GM10266 (cell line): Measurements from ENCODE around the gene DEXI.

Experiments used
- DNase-seq: peaks from one replicate; pipeline ENCODE4 v3.0.0; 2012; ENCODE audit errors: extremely low spot score
- CTCF ChIP-seq: IDR thresholded peaks from 2 replicates; pipeline ENCODE4 v1.5.1; 2012; ENCODE audit warnings: mild to moderate bottlenecking, low read depth; ENCODE audit not compliant: control insufficient read depth, insufficient read depth; ENCODE audit errors: missing control alignments

The DEXI gene

GRCh38 chr16:10984509-10984908 lies 42.2 kb upstream of the DEXI start:
- DNase-seq = no peak
- TF ChIP-seq CTCF = no peak

- no peak for DNase-seq
- TF ChIP-seq CTCF = peak; percentile 40
Measured at GRCh38 chr16:10983159-10983558, 40.9 kb upstream of the DEXI start.

- DNase-seq = no peak
- TF ChIP-seq CTCF = no peak
Measured at GRCh38 chr16:10982465-10983150, 40.3 kb upstream of the DEXI start.

- DNase-seq = peak; percentile 61
- TF ChIP-seq CTCF = peak; percentile 68
Measured at GRCh38 chr16:10981697-10982216, 39.5 kb upstream of the DEXI start.

GRCh38 chr16:10980813-10981212 lies 38.5 kb upstream of the DEXI start:
- TF ChIP-seq CTCF = no peak

GRCh38 chr16:10979717-10980601 lies 37.7 kb upstream of the DEXI start:
- no peak for TF ChIP-seq CTCF
- DNase-seq = no peak

More at GRCh38 chr16:10980813-10981212, 38.5 kb upstream of the DEXI start:
- no peak for DNase-seq
